ENCODE results near the gene GPC6.
"Not testable (repeated sequence)": the region's sequence is repeated elsewhere in the genome, so short reads cannot be mapped to it uniquely, and the experiment has no call there.

Gene GPC6

DNA sequence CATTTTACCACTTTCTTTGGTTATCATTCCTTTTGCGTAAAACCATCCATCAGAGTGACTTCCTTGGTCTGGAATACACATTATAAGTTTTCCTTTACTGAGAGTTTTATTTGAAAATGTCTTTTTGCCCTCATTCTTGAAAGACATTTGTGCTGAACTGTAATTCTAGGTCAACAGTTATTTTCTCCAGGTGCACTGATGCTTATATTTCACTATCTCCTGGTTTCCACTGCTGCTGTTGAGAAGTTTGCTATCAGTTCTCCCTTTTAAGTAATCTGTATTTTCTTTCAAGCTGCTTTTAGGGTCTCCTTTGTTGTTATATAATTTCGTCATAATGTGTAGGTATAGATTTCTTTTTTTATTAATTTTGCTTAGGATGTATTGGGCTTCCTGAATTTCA lies 1092.9 kb downstream of the GPC6 start:
- DNase-seq, result no peak

DNA sequence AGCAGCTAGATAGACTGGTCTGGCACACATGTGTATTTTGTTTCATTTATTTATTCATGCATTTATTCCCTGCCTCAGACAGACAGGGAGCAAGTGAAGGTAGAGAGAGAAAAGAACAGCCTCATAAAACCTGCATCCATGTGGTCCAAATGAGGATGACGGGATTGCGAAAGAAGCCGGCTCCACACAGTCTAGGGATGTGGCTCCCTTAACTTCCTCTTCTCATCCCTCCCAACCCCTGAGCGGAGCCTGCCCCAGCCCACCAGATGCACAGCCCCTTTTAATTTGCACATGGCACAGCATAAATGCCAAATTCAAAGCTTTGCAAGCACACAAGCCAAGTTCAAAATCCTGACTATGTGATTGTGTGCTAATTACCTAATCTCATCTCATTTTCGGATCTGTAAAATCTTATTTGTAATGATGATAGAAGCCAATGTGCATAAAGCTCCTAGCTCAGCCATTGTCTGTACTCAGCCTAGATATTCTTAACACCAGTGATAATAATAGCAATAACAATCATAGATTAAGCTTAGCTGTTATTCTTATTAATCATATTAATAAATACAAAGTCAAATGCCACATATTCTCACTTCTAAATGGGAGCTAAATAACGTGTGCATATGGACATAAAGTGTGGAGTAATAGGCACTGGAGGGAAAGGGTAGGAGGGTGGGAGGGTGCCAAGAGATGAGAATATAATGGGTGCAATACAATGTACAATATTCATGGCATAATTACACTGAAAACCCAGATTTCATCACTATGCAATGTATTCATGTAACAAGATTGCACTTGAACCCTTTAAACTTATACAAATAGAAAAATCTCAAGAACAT lies 1096.5 kb downstream of the GPC6 start:
- DNase-seq, result no peak

DNA sequence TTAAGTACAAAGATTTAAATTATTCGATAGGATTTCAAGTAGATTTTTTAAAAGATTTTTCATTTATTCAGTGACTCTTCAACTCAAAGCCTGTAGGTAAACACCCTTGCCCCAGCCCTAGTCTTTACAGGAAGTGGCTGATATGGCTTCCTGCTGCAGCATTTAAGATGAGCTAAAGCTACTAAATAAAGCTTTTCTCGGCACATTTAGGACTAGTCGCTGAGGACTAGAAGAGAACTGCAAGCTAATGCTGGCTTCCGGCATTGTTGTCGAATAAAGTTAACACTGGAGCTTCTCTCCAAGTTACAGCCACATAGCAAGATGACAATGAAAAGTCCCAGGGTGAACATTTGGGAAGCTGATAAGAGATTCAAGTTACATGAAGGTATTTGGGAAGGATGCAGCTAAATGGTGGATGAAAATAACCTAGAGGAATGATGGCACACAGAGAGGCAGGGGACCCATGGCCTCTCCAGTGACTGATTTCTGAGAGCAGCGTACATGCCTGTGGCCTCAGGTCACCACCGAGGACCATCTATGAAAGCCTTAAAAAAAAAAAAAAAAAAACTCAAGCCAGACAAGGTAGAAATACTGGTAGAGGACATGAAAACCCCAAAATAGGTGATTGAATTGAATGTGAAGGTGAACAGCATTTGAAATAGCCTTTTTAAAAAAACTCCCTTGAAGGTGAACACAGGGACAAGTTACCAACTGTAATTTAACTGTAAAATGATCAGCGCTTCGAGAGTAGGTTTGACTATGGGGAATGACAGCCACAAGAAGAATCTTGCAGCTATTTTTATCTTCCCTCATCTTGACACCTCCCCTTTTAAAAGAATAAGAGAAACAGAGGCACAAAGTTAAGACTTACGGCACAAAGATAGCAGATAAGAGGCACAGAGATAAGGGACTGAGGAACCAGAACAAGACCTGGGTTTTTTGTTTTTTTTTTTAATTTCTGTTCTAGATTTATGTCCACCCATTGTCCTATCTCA lies 1097.5 kb downstream of the GPC6 start:
- DNase-seq, result no peak

DNA sequence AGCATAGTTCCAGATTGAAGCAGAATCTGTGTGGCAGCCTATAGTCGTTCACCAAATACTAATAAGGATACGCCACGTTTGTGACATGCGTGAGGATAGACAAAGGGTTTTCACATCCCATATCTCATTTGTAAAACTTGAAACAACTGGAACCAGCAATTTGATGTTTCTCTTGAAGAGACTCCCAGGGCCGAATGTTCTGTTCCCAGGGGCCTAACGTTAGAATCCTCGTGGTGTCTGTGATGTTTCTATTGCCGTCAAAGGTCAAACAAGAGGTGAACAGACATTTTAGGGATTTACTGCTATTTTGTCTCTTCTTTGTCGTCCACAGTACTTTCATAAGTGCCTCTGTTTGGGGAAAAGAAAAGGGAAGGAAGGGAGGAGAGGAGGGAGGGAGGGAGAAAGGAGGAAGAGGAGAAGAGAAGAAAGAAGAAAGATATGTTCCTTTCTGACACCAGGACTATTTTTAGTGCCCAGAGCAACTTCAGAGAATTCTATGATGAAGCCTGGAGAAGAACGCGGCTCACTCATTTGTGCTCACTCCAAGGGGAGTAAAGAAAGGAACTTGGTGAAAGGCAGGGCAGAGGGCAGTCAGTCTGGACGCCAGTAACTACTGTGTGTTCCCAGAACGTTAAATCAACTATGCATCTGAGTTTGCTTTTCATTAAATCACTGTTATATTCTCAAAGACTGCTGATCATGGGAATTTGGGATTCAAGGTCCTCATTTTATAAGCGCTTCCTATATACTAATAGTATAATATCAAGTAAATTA lies 1098.3 kb downstream of the GPC6 start:
- no peak for DNase-seq

GRCh38 chr13:94325650-94326049 lies 1099.0 kb downstream of the GPC6 start:
- DNase-seq, result no peak

- no peak for DNase-seq
Measured at GRCh38 chr13:94327318-94327717, 1100.7 kb downstream of the GPC6 start.

GRCh38 chr13:94328381-94329041 lies 1101.9 kb downstream of the GPC6 start:
- DNase-seq, result no peak

DNA sequence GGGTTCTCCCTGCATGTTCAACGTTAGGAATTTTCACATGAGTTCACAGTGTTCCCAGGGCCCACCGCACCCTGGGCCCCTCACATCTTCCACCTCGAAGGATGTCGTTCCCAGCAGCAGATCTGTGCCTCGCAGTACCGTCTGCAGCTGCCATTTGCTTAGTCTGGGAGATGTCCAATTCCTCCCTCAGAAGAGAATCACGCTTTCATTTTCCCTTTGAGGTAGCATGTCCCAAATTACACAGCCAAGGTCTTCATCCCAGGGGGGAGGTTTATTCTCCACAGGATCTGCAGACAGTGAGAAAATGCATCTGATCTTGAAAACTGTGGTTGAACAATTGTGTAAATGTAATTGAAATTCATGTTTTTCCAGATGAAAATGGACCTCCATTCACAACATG lies 1102.7 kb downstream of the GPC6 start:
- DNase-seq, result no peak

GRCh38 chr13:94329754-94330551 lies 1103.3 kb downstream of the GPC6 start:
- no peak for DNase-seq

DNA sequence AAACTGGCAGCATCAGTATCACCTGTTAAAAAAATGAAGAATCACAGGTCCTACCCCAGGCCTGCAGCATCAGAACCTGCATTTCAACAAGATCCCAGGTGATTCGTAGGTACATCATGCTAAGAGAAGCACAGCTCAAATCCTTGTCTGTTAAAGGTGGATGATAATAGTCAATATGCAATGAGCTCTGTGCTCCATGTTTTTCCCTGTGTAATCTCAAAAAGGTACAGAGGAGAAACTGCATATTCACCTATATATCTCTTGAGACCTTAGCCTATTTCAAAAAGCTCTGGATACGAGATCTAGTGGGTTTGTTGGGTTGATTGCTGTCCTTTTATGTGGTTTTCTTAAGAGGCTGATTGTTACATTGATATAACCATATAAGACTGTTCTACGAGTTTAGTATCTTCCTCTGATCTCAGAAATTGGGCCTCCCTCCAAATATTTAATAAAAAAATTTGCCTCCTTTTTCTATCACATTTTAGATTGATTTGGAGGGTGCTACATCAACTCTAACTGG lies 1104.0 kb downstream of the GPC6 start:
- no peak for DNase-seq

- no peak for DNase-seq
Measured at GRCh38 chr13:94331281-94331680, 1104.7 kb downstream of the GPC6 start.

GRCh38 chr13:94332359-94333096 lies 1105.9 kb downstream of the GPC6 start:
- DNase-seq, result no peak

DNA sequence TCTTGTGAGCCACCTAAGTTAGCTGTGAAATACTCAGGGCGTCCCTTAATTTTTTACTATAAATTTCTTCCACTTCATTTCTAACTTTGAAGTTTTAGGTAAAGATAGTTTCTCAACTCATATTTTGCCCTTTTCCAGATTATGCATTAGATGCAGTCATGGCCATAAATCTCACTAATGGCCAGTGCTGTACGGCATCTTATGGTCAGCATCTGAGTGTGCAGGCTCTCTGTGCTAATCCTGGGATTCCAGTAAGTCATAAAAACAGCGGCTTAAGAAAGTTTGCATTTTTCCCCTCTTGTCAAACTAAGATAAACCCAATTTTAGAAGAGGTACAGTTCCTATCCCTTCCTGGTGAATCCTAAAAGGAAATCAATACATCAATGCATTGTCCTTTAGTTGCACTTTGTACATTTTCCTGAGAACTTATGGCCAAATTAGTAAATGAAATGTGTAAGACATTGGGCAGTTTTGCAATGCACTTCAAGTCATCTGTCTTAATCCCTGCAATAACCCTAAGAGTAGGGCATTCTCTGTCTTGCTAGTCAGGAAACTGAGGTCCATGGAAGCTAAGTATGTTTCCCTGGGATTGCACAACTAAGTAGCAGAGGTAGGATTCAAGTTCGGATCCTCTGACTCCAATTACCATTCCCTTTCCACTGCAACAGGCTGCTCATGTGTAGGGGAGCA lies 1106.7 kb downstream of the GPC6 start:
- DNase-seq, result no peak

DNA sequence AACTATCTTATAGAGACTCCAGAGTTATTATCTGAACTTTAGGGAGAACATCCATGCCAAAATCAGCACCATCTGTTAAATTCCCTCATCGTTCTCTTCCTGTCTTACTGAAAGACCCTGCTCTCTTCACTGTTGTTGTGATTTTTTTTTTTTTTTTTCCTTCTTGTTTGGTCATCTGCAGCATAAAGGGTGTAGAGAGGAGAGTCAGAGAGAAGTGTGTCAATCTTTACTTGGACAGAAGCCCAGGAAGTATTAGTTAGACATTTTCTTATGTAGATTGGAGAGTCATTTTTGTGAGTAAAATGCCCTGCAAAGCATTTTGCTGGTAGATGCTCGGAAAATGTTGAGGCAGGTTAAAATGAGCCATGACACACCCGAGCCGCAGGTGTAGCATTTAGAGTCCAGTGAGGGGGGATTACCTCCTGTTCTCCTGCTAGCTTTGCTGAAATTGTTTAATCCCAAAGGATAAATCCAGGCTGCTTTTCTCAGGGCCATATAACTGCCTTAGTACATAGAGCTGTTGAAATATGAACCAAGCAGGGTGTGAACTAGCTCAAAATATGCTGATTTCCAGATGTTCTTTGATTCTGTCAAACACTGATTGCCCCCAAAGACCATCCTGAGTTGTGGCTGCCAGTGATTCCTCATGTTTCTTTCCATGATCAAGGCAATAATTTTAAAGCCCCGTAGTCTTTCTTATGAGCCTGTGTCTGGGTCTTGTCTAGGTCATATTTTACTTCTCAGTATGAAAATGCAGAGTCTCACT lies 1109.3 kb downstream of the GPC6 start:
- no peak for DNase-seq

DNA sequence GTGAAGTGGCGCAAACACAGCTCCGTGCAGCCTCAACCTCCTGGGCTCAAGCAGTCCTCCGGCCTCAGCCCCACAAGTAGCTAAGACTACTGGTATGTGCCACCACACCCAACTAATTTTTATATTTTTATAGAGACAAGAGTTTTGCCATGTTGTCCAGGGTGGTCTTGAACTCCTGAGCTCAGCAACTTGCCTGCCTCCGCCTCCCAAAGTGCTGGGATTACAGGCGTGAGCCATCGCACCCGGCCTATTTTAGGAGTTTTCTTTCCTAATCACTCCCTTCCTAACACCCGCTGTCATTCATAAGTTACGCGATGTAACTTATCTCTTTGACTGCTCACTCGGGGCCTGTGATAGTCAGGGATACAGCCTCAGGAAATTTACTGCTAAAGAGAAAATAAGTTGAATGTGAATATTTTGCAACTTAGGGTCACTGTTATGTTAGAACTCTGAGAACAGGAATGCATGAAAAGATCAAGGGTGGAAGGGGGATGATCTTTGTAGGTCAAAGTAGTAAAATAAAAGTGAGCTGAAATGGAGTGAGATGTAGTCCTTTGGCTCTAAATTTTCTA lies 1112.6 kb downstream of the GPC6 start:
- no peak for DNase-seq

GRCh38 chr13:94342436-94343242 lies 1116.0 kb downstream of the GPC6 start:
- no peak for DNase-seq

DNA sequence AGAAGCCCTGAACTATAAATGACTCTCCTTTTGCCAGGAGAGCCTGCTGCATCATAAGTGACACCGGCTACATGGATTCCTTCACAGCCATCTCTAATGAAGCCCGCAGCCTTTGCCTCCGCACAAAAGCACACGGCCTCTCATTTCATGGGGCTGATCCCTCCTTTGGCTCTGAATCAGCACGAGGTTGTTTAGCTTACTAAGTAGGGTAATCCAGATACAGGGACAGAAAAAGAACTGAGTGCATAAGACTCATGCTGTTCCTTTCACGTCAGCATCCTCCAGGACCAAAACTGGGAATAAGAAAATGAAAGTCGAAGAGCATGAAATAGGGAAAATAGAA lies 1116.6 kb downstream of the GPC6 start:
- no peak for DNase-seq

DNA sequence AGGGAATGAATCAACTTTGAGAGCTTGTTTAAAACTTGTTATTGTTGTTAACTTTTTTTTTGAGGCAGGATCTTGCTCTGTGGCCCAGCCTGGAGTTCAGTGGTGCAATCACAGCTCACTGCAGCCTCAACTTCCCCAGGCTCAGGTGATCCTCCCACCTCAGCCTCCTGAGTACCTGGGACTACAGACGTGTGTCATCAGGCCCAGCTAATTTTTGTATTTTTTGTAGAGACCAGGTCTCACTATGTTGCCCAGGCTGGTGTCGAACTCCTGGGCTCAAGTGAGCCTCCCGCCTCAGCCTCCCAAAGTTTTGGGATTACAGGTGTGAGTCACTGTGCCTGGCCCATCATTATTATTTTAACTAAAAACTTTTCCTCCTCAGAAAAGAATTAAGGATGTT lies 1117.1 kb downstream of the GPC6 start:
- DNase-seq, result not testable (repeated sequence)

Data from inflammatory macrophage treated with lipopolysaccharide for 4 hours (primary cell).